HG03103 (cell line): ENCODE results near the gene AIRE.
A peak's percentile ranks its signal among the peaks of the same experiment; 100 is the strongest.
"Not testable (repeated sequence)": the region's sequence is repeated elsewhere in the genome, so short reads cannot be mapped to it uniquely, and the experiment has no call there.

Experiments
- ATAC-seq: cut with Tn5 transposase; IDR thresholded peaks from one replicate; pipeline ENCODE4 v1.9.1; 2021; ENCODE audit warnings: low read depth; ENCODE audit not compliant: unreplicated experiment

AIRE gene

GRCh38 chr21:44334329-44335030, 48.8 kb downstream of the AIRE start:
- ATAC-seq = no peak

- no peak for ATAC-seq
These were observed 49.8 kb downstream of the AIRE start for GRCh38 chr21:44335266-44336059.

GRCh38 chr21:44337449-44337848, 51.8 kb downstream of the AIRE start:
- no peak for ATAC-seq

GRCh38 chr21:44337941-44338895, 52.5 kb downstream of the AIRE start:
- no peak for ATAC-seq

- peak; percentile 75 for ATAC-seq
These were observed 53.6 kb downstream of the AIRE start, which contains the start of gene CFAP410 for GRCh38 chr21:44338971-44339910. Gene CFAP410, minus strand, starts transcription at chr21:44339390. Its CDS starts 196 bp downstream, at chr21:44339194.

- ATAC-seq = not testable (repeated sequence)
These were observed 56.2 kb downstream of the AIRE start for GRCh38 chr21:44341726-44342458.

GRCh38 chr21:44342981-44343380, 57.3 kb downstream of the AIRE start:
- ATAC-seq = not testable (repeated sequence)

- no peak for ATAC-seq
These were observed 59.0 kb downstream of the AIRE start for GRCh38 chr21:44344541-44345183.

- ATAC-seq = no peak
These were observed 59.8 kb downstream of the AIRE start for GRCh38 chr21:44345495-44345894.

GRCh38 chr21:44347911-44348451, 62.3 kb downstream of the AIRE start:
- no peak for ATAC-seq
